DOHH2 (cell line): ENCODE results near the gene E2F4.

Experiments
- CTCF ChIP-seq: fragments of 200-600 bp; sonication (generic); IDR thresholded peaks from one replicate; pipeline ENCODE4 v1.5.1; 2014; ENCODE audit warnings: antibody characterized with exemption, mild to moderate bottlenecking, low read depth, low read length; ENCODE audit not compliant: poor library complexity, severe bottlenecking
- EZH2phosphoT487 ChIP-seq: fragments of 200-600 bp; sonication (generic); IDR thresholded peaks from 2 replicates; pipeline ENCODE4 v1.6.1; 2017; ENCODE audit warnings: borderline replicate concordance, mild to moderate bottlenecking, antibody characterized with exemption, low read length, moderate library complexity, mixed read lengths

- TF ChIP-seq CTCF (no peak), EZH2phosphoT487 (no peak)
These were observed 35.7 kb upstream of the E2F4 start for GRCh38 chr16:67156143-67156844.
